Measurements from ENCODE around the gene LYRM7.
"Not testable (repeated sequence)": the region's sequence is repeated elsewhere in the genome, so short reads cannot be mapped to it uniquely, and the experiment has no call there.

LYRM7 gene

DNA sequence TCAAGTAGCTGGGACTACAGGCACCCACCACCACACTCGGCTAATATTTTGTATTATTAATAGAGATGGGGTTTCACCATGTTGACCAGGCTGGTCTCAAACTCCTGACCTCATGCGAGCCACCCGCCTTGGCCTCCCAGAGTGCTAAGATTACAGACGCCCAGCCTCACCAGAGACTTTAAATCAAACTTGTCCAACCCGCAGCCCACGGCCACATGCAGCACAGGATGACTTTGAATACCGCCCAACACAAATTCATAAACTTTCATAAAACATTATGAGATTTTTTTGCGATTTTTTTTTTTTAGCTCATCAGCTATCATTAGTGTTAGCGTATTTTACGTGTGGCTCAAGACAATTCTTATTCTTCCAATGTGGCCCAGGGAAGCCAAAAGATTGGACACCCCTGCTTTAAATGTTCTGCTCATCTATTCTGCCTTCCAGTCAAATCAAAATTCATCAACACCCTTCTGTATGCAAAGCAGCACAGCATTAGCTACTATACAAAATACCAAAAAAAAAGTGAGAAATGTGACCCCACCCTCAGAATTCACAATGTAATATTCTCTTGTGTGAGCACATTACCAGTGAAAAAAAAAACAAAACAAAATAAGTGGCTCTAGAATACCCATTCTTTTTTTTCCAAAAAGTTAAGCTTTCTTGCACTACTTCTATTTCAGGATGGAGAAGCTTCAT, 50.4 kb downstream of the LYRM7 start:
- no peak for DNase-seq (ENCODE audit: low read depth)

- DNase-seq (ENCODE audit: low read depth) = peak; percentile 60
Measured at GRCh38 chr5:131221888-131222287, 51.1 kb downstream of the LYRM7 start.

GRCh38 chr5:131222731-131223130, 52.0 kb downstream of the LYRM7 start:
- DNase-seq (ENCODE audit: low read depth) = no peak

- no peak for DNase-seq (ENCODE audit: low read depth)
Measured at GRCh38 chr5:131223751-131224386, 53.1 kb downstream of the LYRM7 start.

DNA sequence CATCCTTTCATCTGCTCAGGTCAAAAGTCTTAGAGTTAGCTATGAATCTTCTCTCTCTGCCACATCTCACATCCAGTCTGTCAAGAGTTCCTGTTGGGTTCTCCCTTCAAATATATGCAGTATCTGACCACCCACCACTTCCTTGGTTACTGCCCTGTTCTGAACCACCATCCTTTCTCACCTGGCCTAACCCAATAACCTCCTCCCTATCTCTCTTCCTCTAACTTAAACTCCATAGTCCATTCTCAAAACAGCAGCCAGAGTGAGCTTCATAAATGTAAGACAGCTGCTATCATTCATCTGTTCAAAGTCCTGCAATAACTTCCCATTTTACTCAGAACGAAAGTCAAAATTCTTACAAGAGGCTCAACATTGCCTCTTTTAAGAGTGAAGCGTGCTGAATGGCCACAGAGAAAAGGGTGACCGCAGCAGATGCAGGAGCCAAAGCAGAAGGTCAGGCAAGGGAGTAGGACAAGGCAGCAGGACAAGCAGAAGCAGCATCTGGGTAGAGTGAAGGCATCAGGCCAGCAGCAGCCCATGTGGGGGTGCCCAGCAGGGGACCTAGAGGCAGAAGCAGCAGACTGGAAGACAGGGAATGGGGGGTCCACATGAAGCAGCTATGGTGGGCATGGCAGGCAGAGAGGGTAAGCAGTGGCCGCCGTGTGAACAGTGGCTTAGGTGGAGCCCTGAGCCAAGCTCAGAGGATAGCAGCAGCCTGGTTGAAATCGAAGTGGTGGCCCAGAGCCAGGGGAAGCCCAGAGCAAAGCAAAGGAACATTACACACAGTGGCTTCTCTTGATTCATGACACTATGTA, 53.9 kb downstream of the LYRM7 start:
- peak; percentile 14 for DNase-seq (ENCODE audit: low read depth)

GRCh38 chr5:131225282-131225974, 54.7 kb downstream of the LYRM7 start:
- DNase-seq (ENCODE audit: low read depth) = no peak

GRCh38 chr5:131226899-131227298, 56.2 kb downstream of the LYRM7 start:
- DNase-seq (ENCODE audit: low read depth) = no peak

DNA sequence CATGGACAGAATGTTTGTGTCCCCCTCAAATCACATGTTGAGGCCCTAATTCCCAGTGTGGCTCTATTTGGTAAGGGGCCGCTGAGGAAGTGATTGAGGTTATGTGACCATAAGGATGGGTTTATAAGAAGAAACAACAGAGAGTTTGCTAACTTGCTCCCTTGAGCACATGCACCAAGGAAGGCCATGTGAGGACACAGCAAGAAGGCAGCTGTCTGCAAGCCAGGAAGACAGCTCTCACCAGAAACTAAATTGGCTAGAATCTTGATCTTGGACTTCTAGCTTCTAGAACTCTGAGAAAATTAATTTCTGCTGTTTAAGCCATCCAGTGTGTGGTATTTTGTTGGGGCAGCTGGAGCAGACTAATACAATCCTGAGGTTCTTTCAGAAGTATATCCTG, 57.9 kb downstream of the LYRM7 start:
- DNase-seq (ENCODE audit: low read depth) = no peak

DNA sequence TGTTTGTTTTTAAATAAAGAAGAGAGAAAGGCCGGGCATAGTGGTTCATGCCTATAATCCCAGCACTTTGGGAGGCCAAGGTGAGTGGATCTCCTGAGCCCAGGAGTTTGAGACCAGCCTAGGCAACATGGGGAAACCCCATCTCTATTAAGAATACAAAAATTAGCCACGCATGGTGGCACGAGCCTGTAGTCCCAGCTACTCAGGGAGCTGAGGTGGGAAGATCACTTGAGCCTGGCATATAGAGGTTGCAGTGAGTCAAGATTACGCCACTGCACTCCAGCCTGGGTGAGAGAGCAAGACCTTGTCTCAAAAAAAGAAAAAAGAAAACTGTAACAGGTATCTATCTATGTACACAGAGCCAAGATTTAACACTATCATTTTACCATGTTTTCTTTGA, 58.9 kb downstream of the LYRM7 start:
- no peak for DNase-seq (ENCODE audit: low read depth)

DNA sequence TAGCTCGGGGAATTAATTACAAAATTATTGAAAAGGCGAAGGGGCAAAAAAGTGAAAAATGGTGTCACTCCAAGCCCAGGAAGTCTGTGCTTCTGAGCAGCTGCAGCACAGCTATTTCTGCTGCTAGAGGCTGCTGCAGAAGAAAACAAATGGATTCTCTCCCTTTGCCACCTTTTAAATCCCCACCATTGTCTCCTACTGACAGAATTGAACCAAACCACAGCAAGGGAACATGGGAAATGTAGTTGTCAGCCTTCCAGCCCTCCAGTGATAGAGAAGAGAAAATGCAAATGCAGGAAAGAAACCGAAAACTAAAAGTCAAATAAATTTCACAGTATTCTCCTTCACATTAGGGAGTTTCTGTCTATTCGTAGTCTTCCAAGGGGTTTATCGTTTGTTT, 59.7 kb downstream of the LYRM7 start:
- no peak for DNase-seq (ENCODE audit: low read depth)

DNA sequence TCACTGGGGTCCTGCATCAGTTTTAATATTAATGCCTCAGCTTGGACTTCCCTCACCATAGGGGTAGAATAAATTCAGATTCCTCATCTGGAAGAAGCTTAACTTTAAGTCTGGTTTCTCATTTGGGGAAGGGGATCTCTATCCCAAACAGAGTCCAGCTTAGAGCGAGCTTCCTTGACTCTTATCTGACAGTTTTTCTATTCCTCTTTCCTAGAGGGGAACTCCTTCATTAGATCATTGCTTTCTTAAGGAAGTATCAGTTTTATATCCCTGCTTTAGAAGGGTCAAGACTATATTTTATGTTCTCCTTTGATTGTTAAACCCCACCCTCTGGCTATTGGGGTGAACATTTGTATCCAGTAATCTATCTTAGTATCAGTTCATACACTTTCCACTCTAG, 68.9 kb downstream of the LYRM7 start:
- DNase-seq (ENCODE audit: low read depth) = no peak

GRCh38 chr5:131242728-131243255, 72.0 kb downstream of the LYRM7 start:
- peak; percentile 92 for DNase-seq (ENCODE audit: low read depth)

DNA sequence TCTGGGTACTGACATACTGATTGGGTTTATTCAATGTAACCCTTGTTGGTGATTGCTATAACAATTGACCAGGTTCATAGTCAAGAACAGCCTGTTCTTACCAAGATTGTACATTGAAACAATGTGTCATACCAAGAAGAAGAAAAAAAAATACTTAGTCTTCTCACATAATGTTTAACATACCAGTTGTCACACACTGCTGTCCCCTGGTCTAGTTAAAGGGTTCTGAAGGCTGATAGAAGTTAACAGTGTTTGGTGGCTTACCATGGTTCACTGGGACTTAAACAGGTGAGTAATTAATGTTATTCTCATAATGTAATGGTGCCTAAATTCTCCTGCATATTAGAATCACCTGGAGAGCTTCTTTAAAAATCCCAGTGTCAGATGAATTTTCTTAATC, 74.6 kb downstream of the LYRM7 start:
- no peak for DNase-seq (ENCODE audit: low read depth)

GRCh38 chr5:131245948-131246347, 75.2 kb downstream of the LYRM7 start:
- DNase-seq (ENCODE audit: low read depth) = no peak

DNA sequence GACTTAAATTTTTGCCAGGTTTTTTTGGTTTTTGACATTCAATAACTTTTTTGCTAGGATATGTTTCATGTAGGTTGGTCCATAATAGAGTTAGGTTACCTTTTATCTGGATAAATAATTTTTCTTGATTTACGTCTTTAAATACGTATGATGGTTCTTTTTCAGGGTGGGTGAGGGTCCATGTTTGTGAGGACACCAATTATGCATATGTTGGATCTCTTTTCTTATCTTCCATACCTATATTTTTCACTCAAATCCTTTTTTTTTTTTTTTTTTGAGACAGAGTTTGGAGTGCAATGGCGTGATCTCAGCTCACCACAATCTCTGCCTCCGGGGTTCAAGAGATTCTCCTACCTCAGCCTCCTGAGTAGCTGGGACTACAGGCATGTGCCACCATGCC, 75.8 kb downstream of the LYRM7 start:
- DNase-seq (ENCODE audit: low read depth) = no peak

DNA sequence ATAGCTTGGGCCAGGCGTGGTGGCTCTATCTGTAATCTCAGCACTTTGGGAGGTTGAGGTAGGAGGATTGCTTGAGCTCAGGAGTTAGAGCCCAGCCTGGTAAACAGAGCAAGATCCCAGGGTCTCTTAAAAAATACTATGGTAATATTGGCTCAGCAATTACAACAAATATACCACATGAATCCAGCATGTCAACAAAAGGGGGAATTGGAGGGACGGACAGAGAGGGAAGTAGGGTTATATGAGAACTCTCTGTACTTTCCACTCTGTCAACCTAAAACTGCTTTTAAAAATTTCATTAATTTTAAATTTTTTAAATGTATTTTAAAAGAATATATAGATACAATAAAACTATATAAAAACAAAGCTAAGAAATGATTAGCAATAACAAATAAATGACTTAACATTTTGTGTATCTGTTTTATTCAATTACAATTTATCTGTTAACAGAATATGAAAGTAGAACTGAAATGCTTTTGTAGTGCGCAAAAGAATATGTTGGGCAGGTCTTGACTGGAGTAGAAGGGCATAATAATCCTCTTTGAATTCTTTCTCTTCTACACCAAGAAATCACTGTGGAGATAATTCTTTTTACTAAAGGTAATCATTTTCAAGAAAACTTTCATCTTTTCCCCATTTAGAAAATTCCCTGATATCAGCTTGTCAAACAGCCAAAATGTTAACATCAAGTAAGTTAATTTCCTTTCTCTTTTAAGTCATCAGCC, 80.2 kb downstream of the LYRM7 start:
- DNase-seq (ENCODE audit: low read depth) = no peak

- no peak for DNase-seq (ENCODE audit: low read depth)
Measured at GRCh38 chr5:131252824-131253171, 82.1 kb downstream of the LYRM7 start.

- not testable (repeated sequence) for DNase-seq (ENCODE audit: low read depth)
Measured at GRCh38 chr5:131254025-131254424, 83.3 kb downstream of the LYRM7 start.

- DNase-seq (ENCODE audit: low read depth) = no peak
Measured at GRCh38 chr5:131254741-131255140, 84.0 kb downstream of the LYRM7 start.

All from iris pigment epithelial cell (primary cell).